Measurements from ENCODE around the gene STAB2.

Gene STAB2, protein sequence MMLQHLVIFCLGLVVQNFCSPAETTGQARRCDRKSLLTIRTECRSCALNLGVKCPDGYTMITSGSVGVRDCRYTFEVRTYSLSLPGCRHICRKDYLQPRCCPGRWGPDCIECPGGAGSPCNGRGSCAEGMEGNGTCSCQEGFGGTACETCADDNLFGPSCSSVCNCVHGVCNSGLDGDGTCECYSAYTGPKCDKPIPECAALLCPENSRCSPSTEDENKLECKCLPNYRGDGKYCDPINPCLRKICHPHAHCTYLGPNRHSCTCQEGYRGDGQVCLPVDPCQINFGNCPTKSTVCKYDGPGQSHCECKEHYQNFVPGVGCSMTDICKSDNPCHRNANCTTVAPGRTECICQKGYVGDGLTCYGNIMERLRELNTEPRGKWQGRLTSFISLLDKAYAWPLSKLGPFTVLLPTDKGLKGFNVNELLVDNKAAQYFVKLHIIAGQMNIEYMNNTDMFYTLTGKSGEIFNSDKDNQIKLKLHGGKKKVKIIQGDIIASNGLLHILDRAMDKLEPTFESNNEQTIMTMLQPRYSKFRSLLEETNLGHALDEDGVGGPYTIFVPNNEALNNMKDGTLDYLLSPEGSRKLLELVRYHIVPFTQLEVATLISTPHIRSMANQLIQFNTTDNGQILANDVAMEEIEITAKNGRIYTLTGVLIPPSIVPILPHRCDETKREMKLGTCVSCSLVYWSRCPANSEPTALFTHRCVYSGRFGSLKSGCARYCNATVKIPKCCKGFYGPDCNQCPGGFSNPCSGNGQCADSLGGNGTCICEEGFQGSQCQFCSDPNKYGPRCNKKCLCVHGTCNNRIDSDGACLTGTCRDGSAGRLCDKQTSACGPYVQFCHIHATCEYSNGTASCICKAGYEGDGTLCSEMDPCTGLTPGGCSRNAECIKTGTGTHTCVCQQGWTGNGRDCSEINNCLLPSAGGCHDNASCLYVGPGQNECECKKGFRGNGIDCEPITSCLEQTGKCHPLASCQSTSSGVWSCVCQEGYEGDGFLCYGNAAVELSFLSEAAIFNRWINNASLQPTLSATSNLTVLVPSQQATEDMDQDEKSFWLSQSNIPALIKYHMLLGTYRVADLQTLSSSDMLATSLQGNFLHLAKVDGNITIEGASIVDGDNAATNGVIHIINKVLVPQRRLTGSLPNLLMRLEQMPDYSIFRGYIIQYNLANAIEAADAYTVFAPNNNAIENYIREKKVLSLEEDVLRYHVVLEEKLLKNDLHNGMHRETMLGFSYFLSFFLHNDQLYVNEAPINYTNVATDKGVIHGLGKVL (N-terminal part only)

DNA sequence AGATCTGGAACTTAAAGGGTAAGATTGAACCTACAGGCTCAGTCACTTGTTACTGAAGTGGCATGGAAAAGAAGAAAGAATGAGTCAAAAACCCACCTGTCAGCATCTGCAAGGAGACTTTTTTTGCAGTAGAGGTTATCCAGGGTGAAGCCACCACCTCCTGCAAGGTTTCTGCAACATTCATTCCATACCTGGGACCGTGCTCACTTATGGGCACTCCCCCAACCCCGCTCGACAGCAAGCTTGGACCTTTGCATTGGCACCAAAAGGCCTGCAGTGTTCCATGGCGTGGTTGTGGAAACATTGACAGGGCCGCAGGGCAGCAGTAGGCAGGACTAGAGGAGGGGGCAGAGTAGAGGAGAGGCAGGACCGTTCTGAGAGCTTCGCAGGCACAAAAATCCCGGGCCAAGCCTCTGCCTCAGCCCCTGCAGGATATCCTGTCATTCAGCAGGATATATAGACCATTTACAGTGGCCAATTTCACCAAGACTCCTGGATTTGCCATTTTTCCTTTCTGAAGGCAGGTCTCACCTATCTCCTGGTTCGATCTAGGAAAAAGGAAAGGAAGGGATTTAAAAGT is at the start of gene STAB2:
Gene STAB2, plus strand, starts transcription at position 483 of the 580 bp plus-strand sequence. CDS start 204 bp downstream, outside the sequence.
- DNase-seq, result no peak

DNA sequence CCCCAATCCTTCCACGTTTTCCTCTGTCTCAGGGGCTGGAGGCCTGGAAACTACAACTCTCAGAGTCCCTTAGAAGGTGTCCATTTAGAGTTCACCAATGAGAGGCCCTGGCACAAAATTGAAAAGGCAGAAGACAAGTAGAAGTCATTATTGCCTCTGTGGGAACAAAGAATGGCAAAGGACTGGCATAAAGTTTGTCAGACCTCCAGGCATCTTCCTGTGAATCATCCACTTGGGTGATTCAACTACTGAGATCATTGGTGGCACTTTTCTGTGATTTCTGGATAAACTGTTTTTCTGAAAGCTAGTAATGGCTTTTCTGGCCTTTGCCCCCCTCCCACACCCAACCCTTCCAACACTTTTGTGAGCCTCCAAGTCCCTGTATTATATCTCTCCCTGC is 48.7 kb upstream of the STAB2 start:
- DNase-seq, result no peak

DNA sequence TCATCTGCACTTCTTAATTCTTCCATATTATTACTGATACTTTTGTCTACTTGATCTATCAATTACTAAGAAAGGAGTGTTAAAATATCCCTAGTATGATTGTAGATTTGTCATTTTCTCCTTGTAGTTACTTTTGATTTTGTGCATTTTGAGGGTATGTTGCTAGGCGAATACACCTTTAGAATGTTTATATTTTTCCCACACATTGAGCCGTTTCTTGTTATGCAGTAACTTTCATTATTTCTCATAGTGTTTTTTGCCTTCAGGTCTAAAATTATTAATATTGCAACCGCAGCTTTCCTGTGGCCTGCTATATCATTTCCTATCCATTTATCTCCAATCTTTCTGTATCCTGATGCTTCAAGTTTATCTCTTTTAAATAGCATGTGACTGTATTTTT is 46.8 kb upstream of the STAB2 start:
- DNase-seq, result no peak

DNA sequence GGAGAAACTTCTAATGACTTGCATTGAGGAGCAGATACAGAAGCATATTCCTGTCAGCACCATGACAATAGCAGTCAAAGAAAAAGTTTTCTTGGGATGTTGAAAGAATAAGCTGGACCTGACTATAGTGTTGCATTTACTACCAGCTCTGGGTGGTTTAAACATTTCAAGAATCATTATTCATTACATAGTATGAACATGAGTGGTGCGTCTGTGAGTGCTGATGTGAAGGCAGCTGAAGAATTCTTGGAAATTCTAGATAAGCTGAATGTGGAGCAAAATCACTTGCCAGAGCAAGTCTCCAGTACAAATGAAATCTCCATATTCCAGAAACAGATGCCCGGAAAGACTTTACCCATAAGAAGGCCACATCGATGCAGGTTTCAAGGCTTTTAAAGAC is 45.0 kb upstream of the STAB2 start:
- no peak for DNase-seq

DNA sequence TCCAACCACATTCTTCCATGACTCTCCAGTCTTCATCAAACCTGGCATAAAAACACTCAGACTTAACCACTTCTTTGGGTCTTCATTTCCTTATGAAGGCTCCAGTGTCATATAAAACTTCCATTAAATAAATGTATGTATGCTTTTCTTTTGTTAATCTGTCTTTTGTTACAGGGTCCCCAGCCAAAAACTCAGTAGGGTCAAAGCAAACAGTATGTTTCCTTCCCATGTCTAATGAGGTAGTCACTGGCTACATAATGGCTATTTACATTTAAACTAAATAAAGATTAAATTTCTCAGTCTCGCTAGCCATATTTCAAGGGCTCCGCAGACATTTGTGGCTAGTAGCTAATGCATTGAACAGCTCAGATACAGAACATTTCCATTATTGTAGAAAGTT is 40.1 kb upstream of the STAB2 start:
- DNase-seq, result no peak

DNA sequence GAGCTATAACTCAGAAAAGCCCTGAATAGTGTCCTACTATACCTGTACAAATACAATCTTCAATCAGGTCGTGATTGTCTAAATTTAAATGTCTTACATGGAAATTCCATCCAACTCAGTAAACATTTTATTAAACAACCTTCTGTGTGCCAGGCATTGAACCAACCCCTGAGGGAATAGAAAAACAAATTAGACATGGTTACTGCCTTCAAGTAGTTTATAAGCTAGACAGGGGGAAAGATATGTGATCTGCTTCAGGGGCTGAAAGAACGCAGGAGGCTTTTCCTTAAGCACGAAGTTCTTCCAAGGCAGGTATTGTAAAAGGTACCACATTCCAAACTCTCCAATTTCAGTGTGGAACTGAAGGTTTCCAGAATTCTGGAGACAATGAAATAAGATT is 39.7 kb upstream of the STAB2 start:
- DNase-seq, result no peak

DNA sequence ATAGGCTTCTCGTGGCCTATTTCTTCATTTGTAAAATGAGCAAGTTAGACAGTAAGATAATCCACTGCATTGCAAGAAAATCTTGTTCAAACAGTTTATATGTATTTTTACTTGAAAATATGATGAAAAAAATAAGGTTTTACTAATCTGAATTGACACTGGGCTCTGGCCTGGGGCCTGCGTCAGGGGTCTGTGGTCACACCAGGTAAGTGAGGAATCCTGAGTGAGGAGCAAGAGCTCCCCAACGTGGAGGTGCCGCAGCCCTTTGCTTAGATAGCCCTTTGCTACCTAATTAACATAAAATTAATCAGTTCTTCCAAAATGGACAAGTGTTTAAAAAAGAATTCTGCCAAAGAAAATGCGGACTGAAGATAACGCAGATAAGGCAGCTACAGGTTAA is 39.1 kb upstream of the STAB2 start:
- DNase-seq, result no peak

DNA sequence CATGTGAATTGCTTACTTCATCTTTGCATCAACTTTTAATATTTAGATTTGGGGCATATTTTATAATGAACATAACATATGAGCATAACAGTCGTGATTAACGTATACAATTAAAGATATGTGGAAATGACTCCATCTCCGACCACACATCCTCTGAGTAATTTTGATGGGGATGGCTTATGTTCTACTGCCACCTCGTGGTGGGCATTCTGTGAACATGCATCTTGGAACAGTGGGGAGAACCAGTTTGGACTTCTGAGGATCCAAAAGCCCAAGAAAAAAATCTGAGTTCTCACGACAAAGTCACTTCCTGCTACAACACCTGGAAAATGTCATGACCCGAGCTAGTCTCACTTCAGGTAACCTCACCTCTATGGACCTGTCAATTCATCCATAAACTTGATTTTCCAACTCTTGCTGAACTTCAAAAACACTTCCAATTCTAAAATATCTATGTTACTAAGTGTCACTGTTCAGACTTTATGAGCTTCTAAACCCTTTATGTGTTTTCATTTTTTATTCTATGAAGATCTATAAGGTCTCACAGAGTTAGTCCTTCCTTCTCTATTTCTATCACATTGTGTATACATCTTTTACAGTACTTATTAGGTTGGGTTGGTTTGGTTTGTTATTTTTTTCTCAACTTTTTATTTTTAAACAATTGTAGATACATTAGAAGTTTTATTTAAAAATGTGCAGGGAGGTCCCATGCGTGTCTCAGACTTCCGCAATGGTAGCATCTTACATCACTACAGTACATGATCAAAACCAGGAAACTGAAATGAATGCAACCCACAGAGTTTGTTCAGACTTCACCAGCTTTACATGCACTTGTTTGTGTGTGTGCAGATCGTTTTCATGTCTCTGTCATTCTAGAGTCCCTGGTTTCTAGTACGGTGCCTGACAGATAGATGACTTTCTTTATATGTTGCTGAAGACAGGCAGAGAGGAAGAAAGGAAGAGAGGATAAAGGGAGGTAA is 38.2 kb upstream of the STAB2 start:
- peak; percentile 14 for DNase-seq

DNA sequence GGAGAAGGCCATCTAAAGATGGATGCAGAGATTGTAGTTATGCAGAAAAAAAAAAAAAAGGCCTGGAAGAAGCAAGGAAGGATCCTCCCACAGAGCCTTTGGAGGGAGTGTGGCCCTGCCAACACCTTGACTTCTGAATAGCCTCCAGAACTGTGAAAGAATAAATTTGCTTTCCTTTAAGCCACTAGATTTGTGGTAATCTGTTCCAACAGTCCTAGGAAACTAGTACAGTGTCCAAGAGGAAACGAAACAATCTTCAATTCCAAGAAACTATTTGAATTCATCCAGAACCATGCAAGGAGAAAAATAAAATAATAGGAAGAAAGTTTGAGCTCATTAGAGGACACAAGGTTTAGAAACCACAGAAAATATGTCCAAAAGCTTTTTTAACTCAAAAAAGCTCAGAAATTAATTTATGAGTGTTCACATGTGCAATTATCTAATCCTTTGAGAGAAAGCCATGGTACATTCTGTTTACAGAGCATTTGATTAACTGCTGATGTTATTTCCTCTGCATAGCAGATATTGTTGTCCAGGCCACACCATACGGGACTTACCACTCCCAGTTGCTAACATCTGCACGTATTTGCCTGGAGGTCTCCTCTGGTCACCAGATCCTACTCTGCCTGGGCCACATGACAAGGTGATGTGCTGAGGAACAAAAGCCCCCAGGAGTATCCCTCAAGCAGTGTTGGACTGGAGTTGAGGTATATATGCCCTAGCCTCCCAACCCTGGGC is 30.0 kb upstream of the STAB2 start:
- no peak for DNase-seq

DNA sequence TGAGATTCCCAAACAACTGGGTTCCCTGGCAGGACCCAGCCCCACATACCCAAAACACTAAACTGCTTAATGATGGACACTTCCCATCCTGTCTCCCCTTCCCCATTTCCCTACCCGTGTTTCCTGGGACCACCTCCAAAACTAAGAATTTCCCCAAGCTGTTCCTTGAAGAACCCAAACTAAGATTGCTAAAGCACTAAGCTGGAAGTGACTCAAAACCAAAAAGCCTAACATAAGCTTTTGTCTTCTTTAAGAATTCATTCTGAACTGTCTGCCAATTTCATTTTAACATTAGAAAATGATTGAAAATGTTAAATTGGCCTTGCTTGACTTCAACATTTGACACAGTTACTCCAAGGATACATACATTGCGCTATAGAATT is 29.5 kb upstream of the STAB2 start:
- DNase-seq, result no peak

DNA sequence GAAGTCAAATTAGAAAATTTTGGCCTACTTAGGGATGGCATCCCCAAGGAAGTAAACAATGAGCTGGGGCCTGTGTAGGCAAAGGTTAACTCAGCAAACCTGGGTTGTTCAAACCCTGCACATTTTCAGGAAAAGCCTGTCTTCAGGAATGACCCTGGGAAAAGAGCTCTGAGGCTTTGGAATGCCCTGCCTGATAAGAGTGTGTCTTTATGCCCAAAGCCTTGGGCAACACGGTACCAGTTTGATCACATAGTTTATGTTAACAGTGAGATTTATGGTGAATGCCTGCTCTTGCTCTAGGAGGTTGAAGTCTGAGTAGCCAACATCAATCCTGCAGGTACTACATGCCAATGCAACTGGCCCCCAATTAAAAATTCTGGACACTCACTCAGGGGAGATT is 28.2 kb upstream of the STAB2 start:
- no peak for DNase-seq

DNA sequence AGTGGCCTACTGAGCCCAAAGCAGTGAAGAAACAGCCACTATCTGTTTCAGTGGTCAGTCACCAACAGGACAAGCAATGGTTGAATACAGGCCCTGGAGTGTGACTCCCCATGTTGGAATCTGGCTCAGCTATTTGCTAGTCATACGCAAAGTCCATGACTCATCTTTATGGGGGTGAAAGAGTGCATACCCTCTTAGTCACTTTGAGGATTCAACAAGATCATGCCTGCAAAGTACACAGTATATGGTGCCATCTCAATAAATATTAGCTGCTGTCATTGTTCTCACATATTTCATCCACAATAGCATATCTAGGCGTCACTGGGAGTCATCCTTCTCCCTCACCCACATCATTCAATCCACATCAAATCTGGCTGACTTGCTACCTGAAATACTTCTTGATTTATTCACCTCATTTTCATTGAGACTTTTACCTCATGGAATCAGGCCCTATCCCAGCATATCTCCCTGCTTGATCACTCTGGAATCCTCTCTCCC is 26.4 kb upstream of the STAB2 start:
- no peak for DNase-seq

DNA sequence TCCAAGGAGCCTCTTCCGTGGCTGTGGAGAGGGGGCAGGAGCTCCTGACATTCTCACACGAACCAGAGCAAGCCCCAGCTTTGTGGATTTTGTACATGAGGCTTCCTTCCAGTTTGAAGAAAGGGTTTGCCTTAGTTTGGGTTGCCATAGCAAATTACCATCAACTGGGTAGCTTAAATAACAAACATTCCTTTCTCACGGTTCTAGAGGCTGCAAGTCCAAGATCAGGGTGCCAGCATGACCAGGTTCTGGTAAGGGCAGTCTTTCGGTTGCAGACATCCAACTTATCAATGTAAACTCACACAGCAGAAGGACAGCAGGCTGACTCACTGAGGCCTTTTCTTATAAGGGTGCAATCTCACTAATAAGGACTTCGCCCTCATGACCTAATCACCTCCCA is 25.9 kb upstream of the STAB2 start:
- no peak for DNase-seq

DNA sequence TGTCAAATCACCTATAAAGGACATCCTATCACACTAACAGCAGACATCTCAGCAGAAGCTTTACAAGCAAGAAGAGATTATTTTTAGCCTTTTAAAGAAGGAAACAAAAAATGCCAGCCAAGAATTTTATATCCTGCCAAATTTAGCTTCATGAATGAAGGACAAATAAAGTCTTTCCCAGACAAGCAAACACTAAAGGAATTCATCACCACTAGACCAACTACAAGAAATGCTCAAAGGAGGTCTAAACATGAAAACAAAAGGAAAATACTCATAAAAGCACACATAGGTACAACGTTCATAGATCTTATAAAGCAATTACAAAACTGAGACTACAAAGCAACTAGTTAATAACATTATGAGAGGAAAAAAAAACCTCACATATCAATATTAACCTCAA is 20.7 kb upstream of the STAB2 start:
- no peak for DNase-seq

DNA sequence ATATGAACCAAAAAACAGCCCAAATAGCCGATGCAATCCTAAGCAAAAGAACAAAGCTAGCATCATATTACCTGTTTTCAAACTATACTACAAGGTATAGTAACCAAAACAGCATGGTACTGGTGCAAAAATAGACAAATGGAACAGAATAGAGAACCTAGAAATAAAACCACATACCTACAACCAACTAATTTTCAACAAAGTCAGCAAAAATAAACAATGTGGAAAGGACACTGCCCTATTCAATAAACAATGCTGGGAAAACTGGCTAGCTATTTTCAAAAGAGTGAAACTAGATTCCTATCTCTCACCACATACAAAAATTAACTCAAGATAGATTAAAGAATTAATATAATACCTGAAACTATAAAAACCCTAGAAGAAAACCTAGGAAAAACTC is 17.8 kb upstream of the STAB2 start:
- DNase-seq, result no peak

DNA sequence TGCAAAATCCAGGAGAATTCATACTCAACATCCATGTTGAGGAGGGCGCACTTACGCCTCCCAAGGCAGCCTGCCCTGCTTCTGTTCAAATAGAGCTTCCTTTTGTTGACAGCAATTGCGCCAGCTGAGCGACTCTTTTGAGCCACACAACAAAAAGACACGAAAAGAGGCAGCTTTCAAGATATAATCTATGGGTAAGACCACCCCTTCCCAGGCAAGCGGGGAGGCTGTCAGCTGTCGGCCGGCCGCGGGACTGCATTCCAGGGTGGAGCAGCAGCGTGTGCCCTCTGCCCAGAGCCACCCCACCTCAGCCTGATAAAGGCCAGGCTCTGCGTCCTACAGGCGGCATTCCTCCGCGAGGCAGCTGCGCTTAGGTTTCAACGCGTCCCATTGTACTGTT is 15.8 kb upstream of the STAB2 start:
- DNase-seq, result no peak

DNA sequence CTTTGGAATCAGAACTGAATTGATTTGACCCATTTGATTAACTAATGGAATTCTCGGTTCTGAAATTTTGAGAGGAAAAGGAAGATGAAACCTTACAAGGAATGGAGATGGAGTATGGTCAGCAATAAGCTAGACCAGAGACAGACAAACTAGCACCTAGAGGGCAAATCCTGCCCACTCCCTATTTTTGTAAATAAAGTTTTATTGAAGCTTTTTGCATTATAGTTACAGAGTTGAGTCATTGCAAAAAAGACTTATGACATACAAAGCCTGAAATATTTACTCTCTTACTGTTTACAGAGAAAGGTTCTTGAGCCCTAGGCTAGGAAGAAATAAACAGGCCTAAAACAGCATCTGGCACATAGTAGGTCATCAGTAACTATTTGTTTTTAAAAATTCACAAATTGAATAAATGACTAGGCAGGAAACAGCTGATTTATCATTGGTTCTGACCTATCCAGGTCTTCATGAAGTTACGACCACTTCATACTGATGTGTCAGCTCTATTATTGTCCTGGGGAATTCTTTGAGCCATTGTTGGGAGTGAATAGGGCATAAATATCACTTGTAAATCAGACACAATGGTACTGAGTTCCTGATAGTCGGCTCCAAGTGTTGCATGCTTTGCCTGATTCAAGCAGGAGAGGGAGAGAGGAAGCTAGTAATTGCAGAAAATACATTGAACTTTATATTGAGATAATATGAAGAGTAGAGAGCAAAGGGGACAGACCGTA is 14.6 kb upstream of the STAB2 start:
- DNase-seq, result no peak

DNA sequence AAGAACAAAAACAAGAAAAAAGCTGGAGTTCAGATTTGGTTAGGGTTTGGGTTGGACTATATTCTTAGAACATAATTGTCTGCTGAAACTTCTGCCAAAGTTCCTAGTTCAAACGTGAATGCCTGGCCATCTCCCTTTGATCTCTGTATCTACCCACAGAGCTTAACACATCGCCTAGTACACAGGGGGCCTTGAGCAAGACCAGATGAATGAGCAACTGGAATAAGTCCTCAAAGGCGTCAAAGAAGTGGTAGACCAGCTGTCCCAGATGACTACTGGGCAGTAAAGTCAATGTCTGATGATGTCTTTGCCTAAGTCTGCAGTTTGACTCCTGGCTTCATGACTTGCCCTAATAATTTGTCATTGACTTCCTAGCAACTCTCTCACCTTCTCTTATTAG is 13.9 kb upstream of the STAB2 start:
- DNase-seq, result no peak

DNA sequence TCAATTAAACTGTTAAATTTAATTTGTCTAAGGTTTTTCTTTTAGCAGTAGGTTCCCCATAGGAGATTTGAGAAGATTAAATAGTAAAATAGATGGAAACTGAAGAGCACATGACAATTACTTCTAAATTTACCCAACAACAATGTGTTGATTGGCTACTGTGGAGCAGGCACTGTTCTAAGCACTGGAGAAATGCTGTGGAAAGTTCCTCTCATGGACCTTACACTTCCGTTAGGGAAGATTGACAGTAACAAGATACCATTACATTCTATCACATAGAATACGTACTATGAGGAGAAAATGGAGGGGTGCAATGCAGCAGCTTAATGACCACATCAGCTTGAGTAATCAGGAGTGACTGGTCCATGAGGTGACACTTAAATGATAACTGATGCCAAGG is 8.1 kb upstream of the STAB2 start:
- no peak for DNase-seq

DNA sequence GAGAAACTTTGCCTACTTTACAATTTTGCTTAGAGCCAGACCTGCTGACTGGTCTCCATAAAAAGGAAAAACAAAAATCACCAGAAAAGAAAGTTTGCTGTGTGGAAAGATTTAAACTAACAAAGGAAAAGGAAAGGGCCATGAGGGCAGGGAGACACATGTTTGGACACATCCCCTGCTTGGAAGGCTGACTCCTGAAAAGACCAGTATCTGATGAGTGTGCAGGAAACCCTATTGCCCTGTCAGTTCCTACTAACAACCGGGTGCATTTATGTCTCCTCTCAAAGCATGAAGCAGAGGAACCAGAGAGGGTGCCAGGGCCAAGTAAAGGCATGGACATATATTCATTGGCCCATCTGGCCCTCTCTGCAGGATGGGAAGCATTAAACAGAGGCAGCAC is 7.0 kb upstream of the STAB2 start:
- no peak for DNase-seq

All from GDM1 (cell line).